Measurements from ENCODE around the gene AP3S2.

Gene AP3S2

DNA sequence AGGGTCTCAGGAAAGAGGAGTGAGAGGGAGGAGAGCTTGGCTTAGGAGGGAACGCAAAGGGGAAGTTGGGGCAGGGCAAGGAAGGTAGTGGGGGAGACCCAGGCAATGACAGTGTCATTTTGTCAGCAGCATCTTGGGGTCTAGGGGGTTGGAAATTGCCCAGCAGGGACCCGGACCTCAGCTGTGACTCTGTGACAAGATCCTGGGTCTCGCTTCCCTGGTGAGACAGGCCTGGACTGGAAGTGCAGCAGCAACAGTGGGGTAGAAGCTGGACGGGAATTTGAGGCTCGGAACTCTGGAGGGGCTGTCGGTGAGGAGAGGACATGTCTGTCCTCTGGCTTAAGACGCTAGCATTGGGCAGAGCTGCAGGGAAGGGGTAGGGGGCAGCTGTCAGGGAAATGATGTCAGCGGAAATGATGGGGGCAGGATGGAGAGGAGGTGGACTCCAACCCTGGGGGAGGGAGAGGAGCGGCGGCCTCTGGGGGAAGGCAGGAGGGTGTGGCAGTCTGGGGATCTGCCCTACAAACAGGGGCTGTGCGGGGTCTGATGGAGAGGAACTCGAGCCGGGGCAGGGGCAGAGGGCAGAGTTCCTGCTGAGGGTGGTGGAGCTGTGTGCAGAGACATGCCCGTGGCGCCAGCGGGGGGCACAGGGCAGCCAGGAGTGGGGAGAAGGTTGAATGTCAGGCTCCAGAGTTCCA, 91.4 kb downstream of the AP3S2 start:
- H3K4me3 ChIP-seq (ENCODE audit: low read length), result no peak overlapping the region
- TF ChIP-seq, protein P1, sequence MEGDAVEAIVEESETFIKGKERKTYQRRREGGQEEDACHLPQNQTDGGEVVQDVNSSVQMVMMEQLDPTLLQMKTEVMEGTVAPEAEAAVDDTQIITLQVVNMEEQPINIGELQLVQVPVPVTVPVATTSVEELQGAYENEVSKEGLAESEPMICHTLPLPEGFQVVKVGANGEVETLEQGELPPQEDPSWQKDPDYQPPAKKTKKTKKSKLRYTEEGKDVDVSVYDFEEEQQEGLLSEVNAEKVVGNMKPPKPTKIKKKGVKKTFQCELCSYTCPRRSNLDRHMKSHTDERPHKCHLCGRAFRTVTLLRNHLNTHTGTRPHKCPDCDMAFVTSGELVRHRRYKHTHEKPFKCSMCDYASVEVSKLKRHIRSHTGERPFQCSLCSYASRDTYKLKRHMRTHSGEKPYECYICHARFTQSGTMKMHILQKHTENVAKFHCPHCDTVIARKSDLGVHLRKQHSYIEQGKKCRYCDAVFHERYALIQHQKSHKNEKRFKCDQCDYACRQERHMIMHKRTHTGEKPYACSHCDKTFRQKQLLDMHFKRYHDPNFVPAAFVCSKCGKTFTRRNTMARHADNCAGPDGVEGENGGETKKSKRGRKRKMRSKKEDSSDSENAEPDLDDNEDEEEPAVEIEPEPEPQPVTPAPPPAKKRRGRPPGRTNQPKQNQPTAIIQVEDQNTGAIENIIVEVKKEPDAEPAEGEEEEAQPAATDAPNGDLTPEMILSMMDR (IDR thresholded peaks at IDR 0.05; ENCODE audit: insufficient read depth, low read depth, low read length, missing control alignments), result no peak
- DNase-seq (ENCODE audit: low read depth), result no peak

DNA sequence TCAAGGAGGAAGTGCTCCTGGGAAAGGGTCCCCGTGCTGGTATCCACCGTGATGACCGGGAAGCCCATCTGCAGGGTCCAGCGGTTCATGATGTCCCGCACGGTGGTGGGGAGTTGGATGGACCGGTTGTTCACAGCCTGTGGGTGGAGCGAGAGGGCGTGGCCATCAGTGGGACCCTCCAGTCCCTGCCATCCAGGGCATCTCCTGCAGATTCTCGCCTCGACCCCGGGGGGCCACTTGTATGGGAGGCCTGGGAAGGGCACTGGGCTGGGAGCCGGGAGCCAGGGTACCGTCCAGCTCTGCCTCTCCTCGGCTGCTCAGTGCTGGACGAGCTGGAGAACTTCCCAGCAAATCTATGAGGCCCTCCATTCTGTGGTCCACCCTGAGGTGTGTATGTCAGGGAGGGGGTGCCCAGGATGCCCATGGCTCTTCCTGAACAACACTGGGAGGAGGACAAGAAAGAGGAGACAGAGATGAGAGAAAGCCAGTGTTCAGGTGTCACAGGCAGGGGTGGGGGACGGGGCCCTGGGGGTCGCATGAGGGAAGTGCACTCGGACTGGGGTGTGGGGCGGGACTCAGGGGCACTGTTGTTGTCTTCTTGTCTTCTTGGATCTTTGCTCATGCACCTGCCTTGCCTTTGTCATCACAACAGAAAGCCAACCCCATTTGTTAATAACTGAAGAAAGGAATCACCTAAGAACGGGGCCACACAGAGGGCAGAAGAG, 92.2 kb downstream of the AP3S2 start:
- H3K4me3 ChIP-seq (ENCODE audit: low read length), result no peak overlapping the region
- TF ChIP-seq, protein P1 (IDR thresholded peaks at IDR 0.05; ENCODE audit: insufficient read depth, low read depth, low read length, missing control alignments), result no peak
- DNase-seq (ENCODE audit: low read depth), result no peak

DNA sequence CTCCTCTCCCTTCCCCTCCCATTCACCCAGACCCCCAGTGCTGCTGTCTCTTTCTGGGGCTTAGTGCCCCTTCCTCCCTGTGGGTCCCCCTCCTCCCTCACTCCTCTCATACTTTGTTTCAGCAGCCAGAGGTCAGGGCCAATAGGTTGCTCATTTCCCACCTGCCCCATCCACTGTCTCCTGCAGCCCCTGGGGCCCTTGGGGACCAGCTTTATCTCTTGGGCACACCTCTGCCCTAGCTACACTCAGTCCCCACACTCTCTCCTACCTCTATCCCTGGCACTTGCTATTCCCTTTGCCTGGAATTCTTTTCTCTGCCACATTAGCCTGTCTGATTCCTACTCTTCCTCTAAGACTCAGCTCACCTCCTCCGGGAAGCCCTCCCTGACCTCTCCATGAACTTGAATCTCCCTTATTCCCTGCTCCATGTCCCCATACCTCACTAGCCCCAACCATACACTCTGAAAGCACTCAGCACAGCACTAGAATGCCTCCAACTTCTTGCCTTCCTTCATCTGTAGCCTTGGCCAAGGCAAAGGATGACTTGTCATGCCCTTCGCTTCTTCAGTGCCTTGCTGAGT, 93.8 kb downstream of the AP3S2 start:
- no peak overlapping the region for H3K4me3 ChIP-seq (ENCODE audit: low read length)
- TF ChIP-seq, protein P1 (IDR thresholded peaks at IDR 0.05; ENCODE audit: insufficient read depth, low read depth, low read length, missing control alignments), result no peak

DNA sequence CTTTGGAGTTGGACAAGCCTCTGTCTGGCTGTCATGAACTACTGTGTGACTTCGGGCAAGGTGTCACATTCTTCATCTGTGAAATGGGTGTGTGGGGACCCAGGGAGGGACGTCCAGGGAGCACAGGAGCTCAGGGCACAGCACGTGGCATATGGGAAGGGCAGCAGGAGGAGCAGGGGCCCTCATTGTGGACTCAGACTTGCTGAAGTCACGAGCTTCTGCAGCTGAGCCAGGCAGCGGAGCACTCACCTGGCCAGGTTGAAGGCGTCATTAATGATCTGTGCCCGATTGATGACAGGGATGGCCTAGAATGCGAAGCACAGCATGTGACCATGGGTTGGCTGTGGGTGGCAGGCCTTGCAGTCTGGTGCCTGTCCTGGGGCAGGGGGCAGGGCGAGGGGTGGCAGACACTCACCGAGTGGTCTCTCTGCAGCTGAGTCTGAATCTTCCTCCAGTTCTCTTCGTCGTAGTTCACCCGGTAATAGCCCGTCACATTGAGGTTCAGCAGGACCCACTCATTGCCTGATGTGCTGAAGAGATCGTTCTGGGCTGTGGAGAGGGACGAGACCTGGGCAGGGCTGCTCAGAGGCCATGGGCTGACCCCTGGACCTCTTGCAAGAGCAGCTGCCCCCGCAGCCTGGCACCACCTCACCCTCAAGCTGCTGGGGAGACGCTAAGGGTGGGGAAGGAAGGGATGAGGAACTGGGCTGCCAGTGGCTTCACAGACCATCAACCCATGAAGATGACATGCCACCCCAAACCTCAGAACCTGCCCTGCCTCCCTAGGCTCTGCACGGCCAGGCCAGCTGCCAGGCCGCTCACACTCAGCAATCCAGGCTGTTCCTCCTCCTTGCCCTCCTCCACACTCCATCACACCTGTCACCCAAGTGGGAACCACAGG, 94.5 kb downstream of the AP3S2 start:
- no peak for DNase-seq (ENCODE audit: low read depth)
- TF ChIP-seq, protein P1 (IDR thresholded peaks at IDR 0.05; ENCODE audit: insufficient read depth, low read depth, low read length, missing control alignments), result no peak
- H3K4me3 ChIP-seq (ENCODE audit: low read length), result no peak overlapping the region

More for the DNA sequence above, 93.8 kb downstream of the AP3S2 start:
- no peak for DNase-seq (ENCODE audit: low read depth)

DNA sequence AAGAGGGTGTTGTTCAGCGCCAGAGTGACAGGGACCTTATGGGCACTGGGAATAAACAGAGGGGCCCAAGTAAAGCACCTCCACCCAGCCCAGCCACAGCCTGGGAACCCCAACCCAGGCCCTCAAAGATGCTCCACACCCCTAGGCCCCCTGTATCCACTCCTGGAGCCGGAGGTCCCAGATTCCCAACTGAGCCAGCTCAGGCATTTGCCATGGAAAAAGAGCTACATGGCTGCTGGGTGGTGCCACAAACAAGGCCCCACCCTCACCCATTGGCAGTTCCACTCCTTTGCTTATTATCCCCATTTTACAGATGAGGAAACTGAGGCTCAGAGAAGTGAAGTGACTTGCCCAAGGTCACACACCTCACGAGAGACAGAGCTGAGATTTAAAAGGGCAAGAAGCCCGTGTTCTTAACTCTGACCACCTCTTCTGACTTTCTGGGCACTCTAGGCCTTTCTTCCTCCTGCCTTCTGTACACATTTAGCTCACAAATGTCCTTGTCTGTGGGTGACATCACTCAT, 96.1 kb downstream of the AP3S2 start:
- TF ChIP-seq, protein P1 (IDR thresholded peaks at IDR 0.05; ENCODE audit: insufficient read depth, low read depth, low read length, missing control alignments), result no peak
- H3K4me3 ChIP-seq (ENCODE audit: low read length), result no peak overlapping the region
- no peak for DNase-seq (ENCODE audit: low read depth)

DNA sequence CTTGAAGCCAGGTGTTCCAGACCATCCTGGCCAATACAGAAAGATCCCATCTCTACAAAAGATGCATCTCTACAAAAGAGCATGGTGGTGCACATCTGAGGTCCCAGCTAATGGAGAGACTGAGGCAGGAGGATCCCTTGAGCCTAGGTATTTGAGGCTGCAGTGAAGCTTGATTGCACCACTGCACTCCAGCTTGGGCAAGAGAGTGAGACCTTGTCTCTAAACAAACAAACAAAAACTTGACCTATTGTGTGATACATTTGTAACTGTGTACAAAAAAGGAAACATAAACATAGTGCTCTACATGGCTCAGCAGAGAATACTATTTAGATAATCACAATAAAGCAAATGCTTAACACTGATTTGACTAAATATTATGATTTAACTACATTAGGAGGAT, 97.8 kb downstream of the AP3S2 start:
- TF ChIP-seq, protein P1 (IDR thresholded peaks at IDR 0.05; ENCODE audit: insufficient read depth, low read depth, low read length, missing control alignments), result no peak
- no peak overlapping the region for H3K4me3 ChIP-seq (ENCODE audit: low read length)
- no peak for DNase-seq (ENCODE audit: low read depth)

Measured in epithelial cell of esophagus (primary cell).